GM19468 (cell line): ENCODE measurements around the gene RPS14.
A peak's percentile ranks its signal among the peaks of the same experiment; 100 is the strongest.
"Not testable (repeated sequence)": the region's sequence is repeated elsewhere in the genome, so short reads cannot be mapped to it uniquely, and the experiment has no call there.

Experiments used
- ATAC-seq: cut with Tn5 transposase; IDR thresholded peaks from one replicate; pipeline ENCODE4 v1.9.1; 2021; ENCODE audit warnings: mild to moderate bottlenecking, moderate library complexity, moderate number of reproducible peaks; ENCODE audit not compliant: unreplicated experiment; ENCODE audit errors: extremely low read depth

RPS14 gene

GRCh38 chr5:150447188-150447587, 2.4 kb downstream of the RPS14 start:
- no peak for ATAC-seq

GRCh38 chr5:150446583-150446982, 3.0 kb downstream of the RPS14 start:
- no peak for ATAC-seq

GRCh38 chr5:150446088-150446487, 3.5 kb downstream of the RPS14 start:
- ATAC-seq: no peak

GRCh38 chr5:150444770-150445169, 4.8 kb downstream of the RPS14 start:
- no peak for ATAC-seq

GRCh38 chr5:150443242-150444075, 6.1 kb downstream of the RPS14 start:
- no peak for ATAC-seq

GRCh38 chr5:150442699-150443080, 6.8 kb downstream of the RPS14 start:
- no peak for ATAC-seq

- no peak for ATAC-seq
These were observed 7.5 kb downstream of the RPS14 start for GRCh38 chr5:150441813-150442698.

GRCh38 chr5:150440948-150441812, 8.4 kb downstream of the RPS14 start:
- no peak for ATAC-seq

- no peak for ATAC-seq
These were observed 10.5 kb downstream of the RPS14 start for GRCh38 chr5:150438873-150439546.

- peak; percentile 74 for ATAC-seq
These were observed 13.3 kb downstream of the RPS14 start for GRCh38 chr5:150436141-150436680.

GRCh38 chr5:150434464-150434863, 15.1 kb downstream of the RPS14 start:
- no peak for ATAC-seq

- ATAC-seq: no peak
These were observed 18.0 kb downstream of the RPS14 start for GRCh38 chr5:150431574-150431973.

- ATAC-seq: no peak
These were observed 18.5 kb downstream of the RPS14 start for GRCh38 chr5:150431048-150431447.

GRCh38 chr5:150429410-150429873, 20.1 kb downstream of the RPS14 start:
- ATAC-seq: peak; percentile 68

- no peak for ATAC-seq
These were observed 20.6 kb downstream of the RPS14 start for GRCh38 chr5:150428978-150429377.

GRCh38 chr5:150428106-150428876, 21.2 kb downstream of the RPS14 start:
- no peak for ATAC-seq

- ATAC-seq: not testable (repeated sequence)
These were observed 23.4 kb downstream of the RPS14 start for GRCh38 chr5:150426165-150426564.

- no peak for ATAC-seq
These were observed 26.8 kb downstream of the RPS14 start for GRCh38 chr5:150422758-150423157.

- no peak for ATAC-seq
These were observed 27.5 kb downstream of the RPS14 start for GRCh38 chr5:150422075-150422474.
